RCC 7860 (cell line): Measurements from ENCODE around the gene HSD3B1.
"Not testable (repeated sequence)": the region's sequence is repeated elsewhere in the genome, so short reads cannot be mapped to it uniquely, and the experiment has no call there.

ENCODE experiments used
- DNase-seq: peaks from one replicate; pipeline ENCODE4 v3.0.0-alpha.2; 2015; ENCODE audit warnings: low spot score
- FAIRE-seq: peaks from 2 replicates; lab custom pipeline; 2012; peaks lifted over from hg19 to GRCh38; lab: Jason Lieb, UNC

The HSD3B1 gene

GRCh38 chr1:119551218-119551617 lies 44.2 kb downstream of the HSD3B1 start:
- DNase-seq (no peak), FAIRE-seq (no peak)

- FAIRE-seq, DNase-seq: not testable (repeated sequence)
Observed at GRCh38 chr1:119552656-119553055, 45.6 kb downstream of the HSD3B1 start.

- DNase-seq, FAIRE-seq: not testable (repeated sequence)
Observed at GRCh38 chr1:119553302-119554071, 46.5 kb downstream of the HSD3B1 start.

GRCh38 chr1:119554183-119554582 lies 47.2 kb downstream of the HSD3B1 start:
- FAIRE-seq (no peak), DNase-seq (no peak)

- FAIRE-seq (no peak), DNase-seq (no peak)
Observed at GRCh38 chr1:119556423-119556822, 49.4 kb downstream of the HSD3B1 start.

- DNase-seq, FAIRE-seq: not testable (repeated sequence)
Observed at GRCh38 chr1:119560402-119560801, 53.4 kb downstream of the HSD3B1 start.

GRCh38 chr1:119564548-119564947 lies 57.5 kb downstream of the HSD3B1 start:
- DNase-seq = no peak
- no peak for FAIRE-seq
